ENCODE results near the gene TFAP2E.
A peak's percentile ranks its signal among the peaks of the same experiment; 100 is the strongest.
"Not testable (repeated sequence)": the region's sequence is repeated elsewhere in the genome, so short reads cannot be mapped to it uniquely, and the experiment has no call there.

Gene TFAP2E

DNA sequence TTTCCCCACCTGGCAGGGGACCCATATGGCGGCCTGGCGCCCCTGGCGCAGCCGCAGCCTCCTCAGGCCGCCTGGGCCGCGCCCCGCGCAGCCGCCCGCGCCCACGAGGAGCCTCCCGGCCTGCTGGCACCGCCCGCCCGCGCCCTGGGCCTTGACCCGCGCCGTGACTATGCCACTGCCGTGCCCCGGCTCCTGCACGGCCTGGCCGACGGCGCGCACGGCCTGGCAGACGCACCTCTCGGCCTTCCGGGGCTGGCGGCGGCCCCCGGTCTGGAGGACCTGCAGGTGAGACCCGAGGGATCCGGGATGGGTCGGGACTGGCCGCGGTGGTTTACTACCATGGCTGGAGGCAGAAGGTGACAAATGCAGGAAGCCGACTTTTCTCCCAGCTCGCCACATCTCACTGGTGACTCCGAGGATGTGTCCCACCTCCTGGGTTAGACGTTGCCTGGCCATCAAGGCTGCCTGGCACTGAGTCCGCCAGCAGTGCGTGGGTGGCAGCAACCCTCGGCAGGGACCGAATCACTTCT lies 1.1 kb downstream of the TFAP2E start:
- Histone ChIP-seq H3K27ac (ENCODE audit: low read length) (no peak overlapping the region), H3K4me1 (ENCODE audit: control insufficient read depth, insufficient read depth, low read length) (peaks cover 7% of the 10 kb centered on the region; the same call in 1 of the 2 replicates), H3K36me3 (ENCODE audit: control insufficient read depth, insufficient read depth, low read length) (no peaks in the 10 kb centered on the region), H3K27me3 (ENCODE audit: control insufficient read depth, insufficient read depth, low read length) (peaks cover 69% of the 10 kb centered on the region), H3K4me3 (ENCODE audit: low read length) (peak overlapping the region; percentile 51; the same call in 1 of the 2 replicates), H3K9me3 (ENCODE audit: control insufficient read depth, insufficient read depth, low read length) (no peaks in the 10 kb centered on the region)
- WGBS (ENCODE audit: insufficient coverage, insufficient read length), result no CpG with 5 or more reads among the region's 48 CpGs
- no peak for DNase-seq (ENCODE audit: low read depth, low spot score)

DNA sequence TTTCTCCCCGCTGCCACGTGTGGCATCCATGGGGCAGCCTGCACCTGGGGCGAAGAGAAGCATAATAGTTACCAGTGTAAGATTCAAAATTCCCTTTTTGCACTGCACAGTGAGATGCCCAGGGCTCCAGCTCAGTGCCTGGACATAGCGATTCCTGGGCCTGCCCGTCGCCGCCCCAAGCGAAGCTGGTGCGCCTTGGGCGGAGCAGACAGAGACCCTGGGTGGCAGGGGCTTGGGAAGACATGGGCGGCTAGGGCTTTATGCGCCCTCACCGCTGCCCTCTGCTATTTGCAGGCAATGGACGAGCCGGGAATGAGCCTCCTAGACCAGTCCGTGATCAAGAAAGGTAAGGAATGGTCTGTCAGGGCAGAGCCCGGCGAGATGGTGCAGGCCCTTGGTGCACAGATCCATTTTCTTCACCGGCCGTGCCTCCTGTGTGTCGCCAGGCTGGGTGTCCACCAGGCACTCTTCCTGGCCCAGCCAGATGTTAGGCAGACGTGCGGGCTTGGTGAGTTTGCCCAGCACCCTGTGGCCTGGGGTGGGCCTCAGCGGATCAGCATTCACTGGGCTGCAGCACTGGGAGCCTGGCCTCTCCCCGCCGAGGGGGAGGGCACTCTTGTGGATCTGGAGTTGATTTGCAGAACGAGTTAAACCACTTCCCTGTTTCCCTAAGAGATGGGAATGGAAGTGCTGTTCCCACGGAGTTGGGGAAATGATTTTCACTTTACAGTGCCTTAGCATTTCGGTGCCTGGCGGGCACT lies 1.7 kb downstream of the TFAP2E start:
- WGBS (ENCODE audit: insufficient coverage, insufficient read length), result no CpG with 5 or more reads among the region's 30 CpGs
- Histone ChIP-seq H3K36me3 (ENCODE audit: control insufficient read depth, insufficient read depth, low read length) (no peaks in the 10 kb centered on the region), H3K27me3 (ENCODE audit: control insufficient read depth, insufficient read depth, low read length) (peaks cover 69% of the 10 kb centered on the region), H3K9me3 (ENCODE audit: control insufficient read depth, insufficient read depth, low read length) (no peaks in the 10 kb centered on the region), H3K4me3 (ENCODE audit: low read length) (no peak overlapping the region), H3K27ac (ENCODE audit: low read length) (no peak overlapping the region), H3K4me1 (ENCODE audit: control insufficient read depth, insufficient read depth, low read length) (peaks cover 7% of the 10 kb centered on the region; the same call in 1 of the 2 replicates)
- no peak for DNase-seq (ENCODE audit: low read depth, low spot score)

DNA sequence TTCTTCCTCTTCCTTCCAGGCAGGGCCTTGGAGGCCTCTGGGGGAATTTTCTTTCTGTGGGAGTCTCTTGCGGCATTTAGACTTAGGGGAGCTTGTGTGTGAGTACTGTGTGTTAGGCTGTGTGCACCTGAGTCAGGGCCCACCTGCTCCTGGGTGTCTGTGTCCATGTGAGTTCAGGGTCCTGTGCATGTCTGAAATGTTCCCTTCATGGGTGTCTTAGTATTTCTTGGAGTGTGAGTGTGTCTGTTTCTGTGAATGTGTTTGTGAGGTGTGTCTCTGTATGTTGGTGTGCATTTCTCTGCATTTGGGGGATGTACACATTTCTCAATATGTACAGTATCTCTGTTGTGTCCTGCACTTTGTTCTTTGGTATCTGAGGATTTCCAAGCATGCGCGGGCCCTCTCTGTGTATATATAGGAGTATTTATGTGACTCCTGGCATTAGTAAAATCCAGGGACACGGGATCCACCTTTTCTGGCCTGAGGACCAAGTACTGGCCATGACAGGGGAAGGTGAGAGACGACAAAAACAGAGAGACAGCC lies 2.4 kb downstream of the TFAP2E start:
- H3K27ac ChIP-seq (ENCODE audit: low read length), result no peak overlapping the region
- H3K4me1 ChIP-seq (ENCODE audit: control insufficient read depth, insufficient read depth, low read length), result peaks cover 7% of the 10 kb centered on the region; the same call in 1 of the 2 replicates
- no peaks in the 10 kb centered on the region for H3K36me3 ChIP-seq (ENCODE audit: control insufficient read depth, insufficient read depth, low read length)
- no peak for DNase-seq (ENCODE audit: low read depth, low spot score)
- H3K27me3 ChIP-seq (ENCODE audit: control insufficient read depth, insufficient read depth, low read length), result peaks cover 69% of the 10 kb centered on the region
- no CpG with 5 or more reads among the region's 5 CpGs for WGBS (ENCODE audit: insufficient coverage, insufficient read length)
- no peak overlapping the region for H3K4me3 ChIP-seq (ENCODE audit: low read length)
- H3K9me3 ChIP-seq (ENCODE audit: control insufficient read depth, insufficient read depth, low read length), result no peaks in the 10 kb centered on the region

DNA sequence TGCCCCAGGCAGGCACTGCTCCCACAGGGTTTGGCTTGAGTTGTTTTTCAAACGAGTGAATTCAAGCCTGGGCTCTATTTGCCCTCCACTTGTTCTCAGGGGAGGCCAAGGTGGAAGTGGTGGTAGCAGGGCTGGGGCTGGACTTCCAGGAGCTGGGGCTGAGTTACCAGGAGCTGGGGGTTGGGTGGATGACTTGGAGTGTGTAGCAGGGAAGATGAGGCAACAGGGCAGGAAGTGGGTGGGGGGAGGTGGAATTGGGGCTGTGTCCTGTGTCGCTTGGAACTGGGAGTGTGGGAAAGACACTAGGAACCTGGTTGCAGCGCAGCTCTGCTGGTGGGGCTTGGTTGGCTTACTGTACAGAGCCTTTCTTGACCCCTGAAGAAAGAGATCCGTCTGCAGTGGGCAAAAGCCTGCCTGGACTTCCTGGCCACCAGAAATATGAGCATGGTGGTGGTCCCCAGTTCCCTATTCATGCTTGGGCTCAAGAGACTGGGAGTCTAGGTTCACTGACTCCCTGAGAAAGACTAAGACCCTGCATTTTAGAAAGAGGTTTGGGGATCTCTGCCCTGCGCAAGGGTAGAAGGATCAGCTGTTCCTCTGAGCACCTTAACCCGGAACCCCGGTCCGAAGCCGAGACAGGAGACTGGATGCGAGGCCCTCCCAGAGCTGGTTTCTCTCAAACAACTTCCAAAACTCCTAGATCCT lies 3.1 kb downstream of the TFAP2E start:
- DNase-seq (ENCODE audit: low read depth, low spot score), result no peak
- no peak overlapping the region for H3K27ac ChIP-seq (ENCODE audit: low read length)
- H3K4me3 ChIP-seq (ENCODE audit: low read length), result peak overlapping the region; percentile 40; the same call in 1 of the 2 replicates
- WGBS (ENCODE audit: insufficient coverage, insufficient read length), result no CpG with 5 or more reads among the region's 10 CpGs
- no peaks in the 10 kb centered on the region for H3K9me3 ChIP-seq (ENCODE audit: control insufficient read depth, insufficient read depth, low read length)
- peaks cover 67% of the 10 kb centered on the region for H3K27me3 ChIP-seq (ENCODE audit: control insufficient read depth, insufficient read depth, low read length)
- H3K36me3 ChIP-seq (ENCODE audit: control insufficient read depth, insufficient read depth, low read length), result no peaks in the 10 kb centered on the region
- peaks cover 7% of the 10 kb centered on the region; the same call in 1 of the 2 replicates for H3K4me1 ChIP-seq (ENCODE audit: control insufficient read depth, insufficient read depth, low read length)

DNA sequence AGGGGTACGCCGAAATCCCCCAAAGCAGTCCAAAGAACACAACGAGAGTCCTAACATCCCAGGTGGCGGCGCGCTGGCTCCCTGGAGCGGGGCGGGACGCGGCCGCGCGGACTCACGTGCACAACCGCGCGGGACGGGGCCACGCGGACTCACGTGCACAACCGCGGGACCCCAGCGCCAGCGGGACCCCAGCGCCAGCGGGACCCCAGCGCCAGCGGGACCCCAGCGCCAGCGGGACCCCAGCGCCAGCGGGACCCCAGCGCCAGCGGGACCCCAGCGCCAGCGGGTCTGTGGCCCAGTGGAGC lies 3.6 kb downstream of the TFAP2E start:
- H3K27ac ChIP-seq (ENCODE audit: low read length); H3K4me1 ChIP-seq (ENCODE audit: control insufficient read depth, insufficient read depth, low read length); H3K36me3 ChIP-seq (ENCODE audit: control insufficient read depth, insufficient read depth, low read length); H3K9me3 ChIP-seq (ENCODE audit: control insufficient read depth, insufficient read depth, low read length); DNase-seq (ENCODE audit: low read depth, low spot score): not testable (repeated sequence)
- Histone ChIP-seq H3K4me3 (ENCODE audit: low read length) (peak overlapping the region; percentile 40; the same call in 1 of the 2 replicates), H3K27me3 (ENCODE audit: control insufficient read depth, insufficient read depth, low read length) (peaks cover 63% of the 10 kb centered on the region)
- no CpG with 5 or more reads among the region's 37 CpGs for WGBS (ENCODE audit: insufficient coverage, insufficient read length)

DNA sequence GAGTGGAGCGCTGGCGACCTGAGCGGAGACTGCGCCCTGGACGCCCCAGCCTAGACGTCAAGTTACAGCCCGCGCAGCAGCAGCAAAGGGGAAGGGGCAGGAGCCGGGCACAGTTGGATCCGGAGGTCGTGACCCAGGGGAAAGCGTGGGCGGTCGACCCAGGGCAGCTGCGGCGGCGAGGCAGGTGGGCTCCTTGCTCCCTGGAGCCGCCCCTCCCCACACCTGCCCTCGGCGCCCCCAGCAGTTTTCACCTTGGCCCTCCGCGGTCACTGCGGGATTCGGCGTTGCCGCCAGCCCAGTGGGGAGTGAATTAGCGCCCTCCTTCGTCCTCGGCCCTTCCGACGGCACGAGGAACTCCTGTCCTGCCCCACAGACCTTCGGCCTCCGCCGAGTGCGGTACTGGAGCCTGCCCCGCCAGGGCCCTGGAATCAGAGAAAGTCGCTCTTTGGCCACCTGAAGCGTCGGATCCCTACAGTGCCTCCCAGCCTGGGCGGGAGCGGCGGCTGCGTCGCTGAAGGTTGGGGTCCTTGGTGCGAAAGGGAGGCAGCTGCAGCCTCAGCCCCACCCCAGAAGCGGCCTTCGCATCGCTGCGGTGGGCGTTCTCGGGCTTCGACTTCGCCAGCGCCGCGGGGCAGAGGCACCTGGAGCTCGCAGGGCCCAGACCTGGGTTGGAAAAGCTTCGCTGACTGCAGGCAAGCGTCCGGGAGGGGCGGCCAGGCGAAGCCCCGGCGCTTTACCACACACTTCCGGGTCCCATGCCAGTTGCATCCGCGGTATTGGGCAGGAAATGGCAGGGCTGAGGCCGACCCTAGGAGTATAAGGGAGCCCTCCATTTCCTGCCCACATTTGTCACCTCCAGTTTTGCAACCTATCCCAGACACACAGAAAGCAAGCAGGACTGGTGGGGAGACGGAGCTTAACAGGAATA lies 4.2 kb downstream of the TFAP2E start:
- Histone ChIP-seq H3K4me3 (ENCODE audit: low read length) (peak overlapping the region; percentile 40; the same call in 1 of the 2 replicates), H3K9me3 (ENCODE audit: control insufficient read depth, insufficient read depth, low read length) (no peaks in the 10 kb centered on the region), H3K36me3 (ENCODE audit: control insufficient read depth, insufficient read depth, low read length) (no peaks in the 10 kb centered on the region), H3K27ac (ENCODE audit: low read length) (no peak overlapping the region), H3K27me3 (ENCODE audit: control insufficient read depth, insufficient read depth, low read length) (peaks cover 56% of the 10 kb centered on the region), H3K4me1 (ENCODE audit: control insufficient read depth, insufficient read depth, low read length) (peaks cover 7% of the 10 kb centered on the region; the same call in 1 of the 2 replicates)
- no peak for DNase-seq (ENCODE audit: low read depth, low spot score)
- WGBS (ENCODE audit: insufficient coverage, insufficient read length), result no CpG with 5 or more reads among the region's 70 CpGs

DNA sequence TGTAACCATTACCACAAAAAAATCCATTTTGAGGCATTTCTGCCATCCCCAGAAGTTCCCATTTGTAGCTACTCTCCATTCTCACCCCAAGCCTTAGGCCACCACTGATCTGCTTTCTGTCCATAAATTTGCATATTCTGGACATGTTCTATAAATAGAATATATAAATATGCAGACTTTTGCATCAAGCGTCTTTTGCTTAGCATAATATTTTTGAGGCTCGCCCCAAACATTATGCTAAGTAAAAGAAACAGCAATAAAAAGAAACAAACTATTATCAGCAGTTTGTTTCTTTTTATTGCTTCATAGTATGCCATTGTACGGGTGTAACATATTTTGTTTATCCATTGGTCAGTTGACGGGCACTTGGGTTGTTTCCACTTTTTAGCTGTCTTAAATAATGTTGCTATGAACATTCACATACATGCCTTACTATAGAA lies 7.9 kb downstream of the TFAP2E start:
- Histone ChIP-seq H3K4me1 (ENCODE audit: control insufficient read depth, insufficient read depth, low read length) (peaks cover 7% of the 10 kb centered on the region; the same call in 1 of the 2 replicates), H3K36me3 (ENCODE audit: control insufficient read depth, insufficient read depth, low read length) (no peaks in the 10 kb centered on the region), H3K9me3 (ENCODE audit: control insufficient read depth, insufficient read depth, low read length) (no peaks in the 10 kb centered on the region), H3K27me3 (ENCODE audit: control insufficient read depth, insufficient read depth, low read length) (peaks cover 22% of the 10 kb centered on the region), H3K4me3 (ENCODE audit: low read length) (no peak overlapping the region), H3K27ac (ENCODE audit: low read length) (no peak overlapping the region)
- WGBS (ENCODE audit: insufficient coverage, insufficient read length), result no CpG with 5 or more reads among the region's 4 CpGs
- no peak for DNase-seq (ENCODE audit: low read depth, low spot score)

DNA sequence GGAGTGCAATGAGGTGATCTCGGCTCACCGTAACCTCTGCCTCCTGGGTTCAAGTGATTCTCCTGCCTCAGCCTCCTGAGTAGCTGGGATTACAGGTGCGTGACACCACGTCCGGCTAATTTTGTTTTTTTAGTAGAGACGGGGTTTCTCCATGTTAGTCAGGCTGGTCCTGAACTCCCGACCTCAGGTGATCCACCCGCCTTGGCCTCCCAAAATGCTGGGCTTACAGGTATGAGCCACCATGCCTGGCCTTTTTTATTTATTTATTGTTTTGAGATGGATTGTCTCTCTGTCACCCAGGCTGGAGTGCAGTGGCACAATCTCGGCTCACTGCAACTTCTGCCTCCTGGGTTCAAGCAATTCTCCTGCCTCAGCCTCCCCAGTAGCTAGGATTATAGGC lies 8.5 kb downstream of the TFAP2E start:
- H3K4me3 ChIP-seq (ENCODE audit: low read length); H3K4me1 ChIP-seq (ENCODE audit: control insufficient read depth, insufficient read depth, low read length); H3K9me3 ChIP-seq (ENCODE audit: control insufficient read depth, insufficient read depth, low read length); DNase-seq (ENCODE audit: low read depth, low spot score); H3K27ac ChIP-seq (ENCODE audit: low read length); H3K36me3 ChIP-seq (ENCODE audit: control insufficient read depth, insufficient read depth, low read length): not testable (repeated sequence)
- WGBS (ENCODE audit: insufficient coverage, insufficient read length), result no CpG with 5 or more reads among the region's 9 CpGs
- peaks cover 15% of the 10 kb centered on the region for H3K27me3 ChIP-seq (ENCODE audit: control insufficient read depth, insufficient read depth, low read length)

DNA sequence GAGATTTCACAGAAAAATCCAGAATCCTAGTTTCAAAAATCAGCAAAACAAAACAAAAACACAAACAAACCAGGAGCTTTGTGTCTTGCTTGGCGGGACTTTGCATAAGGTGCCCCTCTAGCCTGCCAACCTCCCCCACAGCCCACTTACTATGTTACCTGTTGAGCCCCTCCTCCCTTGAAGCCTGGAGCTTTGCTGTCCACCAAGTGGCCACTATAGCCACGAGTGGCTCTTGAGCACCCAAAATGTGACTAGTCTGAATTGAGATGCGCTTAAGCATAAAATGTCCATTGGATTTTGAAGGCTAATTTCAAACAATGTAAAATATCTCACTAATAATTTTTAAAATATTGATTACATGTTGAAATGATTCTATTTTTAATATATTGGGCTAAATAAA lies 12.2 kb downstream of the TFAP2E start:
- no peak for DNase-seq (ENCODE audit: low read depth, low spot score)
- Histone ChIP-seq H3K27me3 (ENCODE audit: control insufficient read depth, insufficient read depth, low read length) (no peaks in the 10 kb centered on the region), H3K36me3 (ENCODE audit: control insufficient read depth, insufficient read depth, low read length) (no peaks in the 10 kb centered on the region), H3K4me3 (ENCODE audit: low read length) (no peak overlapping the region), H3K9me3 (ENCODE audit: control insufficient read depth, insufficient read depth, low read length) (no peaks in the 10 kb centered on the region), H3K4me1 (ENCODE audit: control insufficient read depth, insufficient read depth, low read length) (0 out of 2 replicates have a peak, but pooled peaks cover 1% of the 10 kb centered on the region), H3K27ac (ENCODE audit: low read length) (no peak overlapping the region)
- no CpG with 5 or more reads among the region's 3 CpGs for WGBS (ENCODE audit: insufficient coverage, insufficient read length)

DNA sequence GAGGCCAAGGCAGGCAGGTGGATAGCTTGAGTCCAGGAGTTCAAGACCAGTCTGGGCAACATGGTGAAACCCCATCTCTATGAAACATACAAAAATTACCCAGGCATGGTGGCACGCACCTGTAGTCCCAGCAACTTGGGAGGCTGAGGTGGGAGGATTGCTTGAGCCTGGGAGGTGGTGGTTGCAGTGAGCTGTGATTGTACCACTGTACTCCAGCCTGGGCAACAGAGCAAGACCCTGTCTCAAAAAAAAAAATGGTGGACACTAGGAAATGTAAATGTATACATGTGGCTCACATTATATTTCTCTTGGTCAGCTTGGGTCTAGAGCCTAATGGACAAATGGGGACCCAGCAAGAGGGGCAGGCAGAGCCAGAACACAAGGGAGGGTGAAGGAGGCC lies 12.7 kb downstream of the TFAP2E start:
- no CpG with 5 or more reads among the region's 1 CpG for WGBS (ENCODE audit: insufficient coverage, insufficient read length)
- DNase-seq (ENCODE audit: low read depth, low spot score); H3K9me3 ChIP-seq (ENCODE audit: control insufficient read depth, insufficient read depth, low read length); H3K4me1 ChIP-seq (ENCODE audit: control insufficient read depth, insufficient read depth, low read length); H3K27me3 ChIP-seq (ENCODE audit: control insufficient read depth, insufficient read depth, low read length); H3K27ac ChIP-seq (ENCODE audit: low read length); H3K4me3 ChIP-seq (ENCODE audit: low read length); H3K36me3 ChIP-seq (ENCODE audit: control insufficient read depth, insufficient read depth, low read length): not testable (repeated sequence)
